Spleen (tissue), 7 donors: ENCODE data around the gene AADACL2.

Experiments used
- POLR2A ChIP-seq, 3 donors: fragments of 450-650 bp; IDR thresholded peaks; one replicate each; pipeline ENCODE4 v1.5.1; 2017; ENCODE audit warnings: antibody characterized with exemption in 3 of 3, mild to moderate bottlenecking in 1 of 3
- TF ChIP-seq, protein P1 (sequence below), 11 experiments: fragments of 200-600 bp in 7 of 11; fragments of 450-650 bp in 4 of 11; sonication (generic) in 4 of 11; IDR thresholded peaks in 8 of 11; conservative IDR thresholded peaks in 3 of 11; 1 replicate in 7 of 11; 2 replicates in 4 of 11; pipeline versions ENCODE4 v1.4.0 to v1.8.0; 2016 to 2021; ENCODE audit warnings: antibody characterized with exemption in 11 of 11, inconsistent platforms in 4 of 11, mild to moderate bottlenecking in 1 of 11
- donor health status: DM: no; HTN: no; CAD: no; lungs with moderate emphysema.
- donor health status: DM: no; HTN: no; CAD: no.
- donor health status: DM: no; HTN: no; CAD: no.

DNA sequence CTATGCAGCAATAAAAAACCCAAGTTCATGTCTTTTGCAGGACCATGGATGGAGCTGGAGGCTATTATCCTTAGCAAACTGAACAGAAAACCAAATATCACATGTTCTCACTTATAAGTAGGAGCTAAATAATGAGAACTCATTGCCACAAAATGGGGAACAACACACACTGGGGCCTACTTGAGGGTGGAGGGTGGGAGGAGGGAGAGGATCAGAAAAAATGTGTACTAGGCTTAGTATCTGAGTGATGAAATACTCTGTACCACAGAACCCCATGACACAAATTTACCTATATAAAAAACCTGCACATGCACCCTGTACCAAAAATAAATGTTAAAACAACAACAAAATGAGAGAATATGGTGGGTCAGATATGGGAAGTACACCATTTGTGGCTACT, 49.6 kb upstream of the AADACL2 start:
- TF ChIP-seq, protein P1, sequence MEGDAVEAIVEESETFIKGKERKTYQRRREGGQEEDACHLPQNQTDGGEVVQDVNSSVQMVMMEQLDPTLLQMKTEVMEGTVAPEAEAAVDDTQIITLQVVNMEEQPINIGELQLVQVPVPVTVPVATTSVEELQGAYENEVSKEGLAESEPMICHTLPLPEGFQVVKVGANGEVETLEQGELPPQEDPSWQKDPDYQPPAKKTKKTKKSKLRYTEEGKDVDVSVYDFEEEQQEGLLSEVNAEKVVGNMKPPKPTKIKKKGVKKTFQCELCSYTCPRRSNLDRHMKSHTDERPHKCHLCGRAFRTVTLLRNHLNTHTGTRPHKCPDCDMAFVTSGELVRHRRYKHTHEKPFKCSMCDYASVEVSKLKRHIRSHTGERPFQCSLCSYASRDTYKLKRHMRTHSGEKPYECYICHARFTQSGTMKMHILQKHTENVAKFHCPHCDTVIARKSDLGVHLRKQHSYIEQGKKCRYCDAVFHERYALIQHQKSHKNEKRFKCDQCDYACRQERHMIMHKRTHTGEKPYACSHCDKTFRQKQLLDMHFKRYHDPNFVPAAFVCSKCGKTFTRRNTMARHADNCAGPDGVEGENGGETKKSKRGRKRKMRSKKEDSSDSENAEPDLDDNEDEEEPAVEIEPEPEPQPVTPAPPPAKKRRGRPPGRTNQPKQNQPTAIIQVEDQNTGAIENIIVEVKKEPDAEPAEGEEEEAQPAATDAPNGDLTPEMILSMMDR (IDR thresholded peaks at IDR 0.05 in 8 of 11, conservative IDR thresholded peaks at IDR 0.05 in 3 of 11), result no peak
- no peak for TF ChIP-seq POLR2A (IDR thresholded peaks at IDR 0.05)
